HTERT RPE-1 (cell line): ENCODE measurements around the gene TEX2.

Experiments
- in situ Hi-C: fragments of 300-500 bp; cut with MboI; formaldehyde crosslinking; loops from 4 replicates; pipeline ENCODE4 v1.14.3; 2020; ENCODE audit warnings: low sequenced_read_pairs

The TEX2 gene, protein sequence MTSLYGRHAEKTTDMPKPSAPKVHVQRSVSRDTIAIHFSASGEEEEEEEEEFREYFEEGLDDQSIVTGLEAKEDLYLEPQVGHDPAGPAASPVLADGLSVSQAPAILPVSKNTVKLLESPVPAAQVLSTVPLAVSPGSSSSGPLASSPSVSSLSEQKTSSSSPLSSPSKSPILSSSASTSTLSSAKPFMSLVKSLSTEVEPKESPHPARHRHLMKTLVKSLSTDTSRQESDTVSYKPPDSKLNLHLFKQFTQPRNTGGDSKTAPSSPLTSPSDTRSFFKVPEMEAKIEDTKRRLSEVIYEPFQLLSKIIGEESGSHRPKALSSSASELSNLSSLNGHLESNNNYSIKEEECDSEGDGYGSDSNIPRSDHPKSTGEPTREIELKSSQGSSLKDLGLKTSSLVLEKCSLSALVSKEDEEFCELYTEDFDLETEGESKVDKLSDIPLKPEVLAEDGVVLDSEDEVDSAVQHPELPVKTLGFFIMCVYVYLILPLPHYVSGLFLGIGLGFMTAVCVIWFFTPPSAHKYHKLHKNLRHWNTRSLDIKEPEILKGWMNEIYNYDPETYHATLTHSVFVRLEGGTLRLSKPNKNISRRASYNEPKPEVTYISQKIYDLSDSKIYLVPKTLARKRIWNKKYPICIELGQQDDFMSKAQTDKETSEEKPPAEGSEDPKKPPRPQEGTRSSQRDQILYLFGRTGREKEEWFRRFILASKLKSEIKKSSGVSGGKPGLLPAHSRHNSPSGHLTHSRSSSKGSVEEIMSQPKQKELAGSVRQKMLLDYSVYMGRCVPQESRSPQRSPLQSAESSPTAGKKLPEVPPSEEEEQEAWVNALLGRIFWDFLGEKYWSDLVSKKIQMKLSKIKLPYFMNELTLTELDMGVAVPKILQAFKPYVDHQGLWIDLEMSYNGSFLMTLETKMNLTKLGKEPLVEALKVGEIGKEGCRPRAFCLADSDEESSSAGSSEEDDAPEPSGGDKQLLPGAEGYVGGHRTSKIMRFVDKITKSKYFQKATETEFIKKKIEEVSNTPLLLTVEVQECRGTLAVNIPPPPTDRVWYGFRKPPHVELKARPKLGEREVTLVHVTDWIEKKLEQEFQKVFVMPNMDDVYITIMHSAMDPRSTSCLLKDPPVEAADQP

DNA sequence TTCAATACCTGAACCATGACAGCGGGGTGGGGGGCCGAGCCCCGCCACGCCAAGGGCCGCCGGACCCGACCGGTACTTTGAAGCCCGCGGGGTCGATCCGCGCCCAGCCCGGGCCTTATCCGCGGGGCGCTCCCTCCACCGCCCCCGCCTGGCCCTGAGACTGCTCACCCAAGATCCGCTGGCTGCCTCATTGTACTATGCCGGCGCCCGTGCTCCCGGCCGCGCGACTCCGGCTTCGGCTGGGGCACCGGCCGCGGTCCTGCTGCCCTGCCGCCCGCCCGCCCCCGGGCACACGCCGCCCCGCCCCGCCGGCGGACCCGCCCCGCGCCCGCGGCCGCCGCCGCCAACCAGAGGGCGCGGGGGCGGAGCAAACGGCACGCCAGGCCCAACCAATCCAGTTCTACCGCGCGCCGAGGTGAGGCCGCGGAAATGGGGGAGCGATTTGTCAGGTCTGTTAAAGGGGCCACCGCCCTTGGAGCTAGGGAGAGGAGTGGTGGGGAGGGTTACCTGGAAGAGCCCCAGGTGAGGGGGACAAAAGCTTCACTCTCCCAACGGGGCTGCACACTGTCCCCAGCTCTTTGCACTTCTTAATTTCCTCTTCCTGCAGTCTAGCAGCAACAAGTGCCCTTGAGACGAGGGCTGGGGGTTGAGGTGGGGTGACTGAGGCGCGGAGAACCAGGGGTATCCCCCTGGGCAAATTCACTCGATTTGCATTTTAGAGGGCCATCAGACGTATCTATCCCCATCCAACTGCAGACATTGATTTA lies at the start of gene TEX2:
TSS of gene TEX2 (minus strand) at position 261 of the 767 bp plus-strand sequence. CDS start 49,043 bp downstream, outside the sequence.
- in situ Hi-C loops: no loop called here

DNA sequence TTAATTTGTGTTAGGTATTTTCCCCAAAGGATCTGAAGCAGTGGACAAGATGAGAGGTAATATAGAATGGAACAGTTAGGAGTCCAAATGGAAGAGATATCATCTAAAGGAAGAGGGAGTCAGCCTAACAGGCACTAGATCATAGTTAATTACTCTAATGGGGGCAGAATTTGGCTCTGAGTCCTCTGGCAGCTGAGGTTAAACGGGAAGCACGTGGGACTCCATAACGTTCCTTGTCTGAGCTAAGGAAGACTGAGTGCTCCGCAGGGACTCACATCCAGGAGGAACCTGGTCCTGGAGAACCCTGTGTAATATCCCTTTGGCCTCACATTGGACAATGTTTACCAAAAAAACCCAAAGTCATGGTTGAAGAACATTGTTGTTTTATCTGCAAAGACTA lies 46.6 kb upstream of the TEX2 start:
- in situ Hi-C loops: no loop called here

DNA sequence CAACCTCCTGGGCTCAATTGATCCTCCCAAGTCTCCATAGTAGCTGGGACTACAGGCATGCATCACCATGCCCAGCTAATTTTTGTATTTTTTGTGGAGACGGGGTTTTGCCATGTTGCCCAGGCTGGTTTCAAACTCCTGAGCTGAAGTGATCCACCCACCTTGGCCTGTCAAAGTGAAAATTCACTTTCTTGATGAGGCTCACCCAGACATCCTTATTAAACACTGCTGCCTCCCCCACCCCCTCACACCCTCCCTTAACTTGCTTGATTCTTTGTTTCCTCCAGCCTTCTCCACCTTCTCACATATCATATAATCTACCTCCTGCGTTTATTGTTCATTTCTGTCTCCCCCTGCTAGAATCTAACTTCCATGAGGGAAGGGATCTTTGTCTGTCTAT lies 46.0 kb upstream of the TEX2 start:
- in situ Hi-C loops: no loop called here

DNA sequence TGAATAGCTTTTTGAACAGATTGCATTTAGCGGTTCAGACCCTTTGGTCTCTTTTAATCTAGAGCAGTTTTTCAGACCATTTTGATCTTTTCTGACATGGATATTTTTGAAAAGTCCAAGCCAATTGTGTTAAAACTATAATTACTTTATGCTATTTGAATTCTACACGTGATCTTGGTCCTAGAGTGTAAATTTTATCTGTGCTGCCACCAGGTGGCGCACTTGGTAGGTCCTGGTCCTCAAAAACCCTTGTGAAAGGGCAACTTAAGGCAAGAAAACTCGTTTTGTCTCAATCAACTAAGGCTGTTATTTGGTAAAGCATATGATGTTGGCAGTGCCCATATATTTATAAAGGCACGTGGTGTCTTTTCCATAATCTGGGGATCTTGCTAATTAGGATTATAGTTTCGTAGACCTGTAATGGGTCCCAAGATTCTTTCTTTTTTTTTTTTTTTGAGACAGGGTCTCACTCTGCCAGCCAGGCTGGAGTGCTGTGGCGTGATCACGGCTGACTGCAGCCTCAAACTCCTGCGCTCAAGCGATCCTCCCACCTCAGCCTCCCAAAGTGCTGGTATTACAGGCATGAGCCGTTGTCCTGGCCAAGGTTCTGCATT lies 43.9 kb upstream of the TEX2 start:
- in situ Hi-C loops: no loop called here

DNA sequence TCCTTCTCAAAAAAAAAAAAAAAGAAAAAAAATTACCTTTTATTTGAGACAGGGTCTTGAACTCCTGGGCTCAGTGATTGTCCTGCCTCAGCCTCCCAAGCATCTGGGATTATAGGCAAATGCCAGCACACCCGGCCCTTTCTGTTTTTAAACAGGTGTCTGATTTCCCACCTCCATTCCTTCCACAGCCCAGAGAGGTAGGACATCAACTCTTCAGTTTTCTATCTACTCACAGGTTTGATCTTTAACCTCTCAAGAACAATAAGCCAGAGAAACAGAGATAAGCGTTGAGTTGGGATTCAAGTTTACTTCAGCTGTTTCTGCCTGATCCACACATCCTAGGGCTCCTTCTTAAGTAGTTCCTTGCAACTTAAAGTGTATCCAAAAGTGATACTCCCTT lies 41.5 kb upstream of the TEX2 start:
- in situ Hi-C loops: no loop called here

DNA sequence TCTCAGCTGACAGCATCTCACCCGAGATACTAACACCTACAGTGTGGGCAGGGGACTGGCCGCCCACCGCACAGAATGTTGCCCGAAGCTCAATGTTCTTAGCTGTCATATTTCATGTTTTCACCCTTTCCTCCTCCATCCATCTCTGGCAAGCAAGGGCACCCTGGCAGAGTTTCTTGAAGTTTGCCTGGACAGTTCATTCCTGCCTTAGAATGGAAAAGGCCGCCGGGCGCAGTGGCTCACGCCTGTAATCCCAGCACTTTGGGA lies 37.6 kb upstream of the TEX2 start:
- in situ Hi-C loops: no loop called here

DNA sequence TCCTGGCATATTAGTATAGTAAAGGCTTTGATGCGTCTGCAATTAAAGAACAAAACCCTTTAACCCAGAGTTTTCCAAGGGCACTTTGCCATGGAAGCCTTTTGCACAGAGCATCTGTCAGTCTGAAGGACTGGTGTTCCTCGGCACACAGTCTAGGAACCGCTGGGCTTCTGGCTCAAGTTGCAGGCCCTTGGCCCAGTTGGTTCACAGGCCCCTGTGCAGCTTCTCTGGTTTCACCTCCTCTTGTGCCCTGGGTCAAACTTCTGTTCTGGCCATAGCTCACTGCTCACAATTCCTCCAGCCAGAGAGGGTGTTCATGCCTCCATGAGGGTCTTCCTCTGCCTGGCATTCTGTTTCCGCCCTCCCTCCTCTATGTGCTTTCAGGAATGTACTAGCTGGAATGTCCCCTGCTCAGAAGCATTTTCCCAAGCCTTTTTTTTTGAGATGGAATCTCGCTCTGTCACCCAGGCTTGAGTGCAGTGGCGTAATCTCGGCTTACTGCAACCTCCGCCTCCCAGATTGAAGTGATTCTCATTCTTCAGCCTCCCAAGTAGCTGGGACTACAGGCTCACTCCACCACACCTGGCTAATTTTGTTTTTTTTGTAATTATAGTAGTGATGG lies 34.5 kb upstream of the TEX2 start:
- in situ Hi-C loops: no loop called here

DNA sequence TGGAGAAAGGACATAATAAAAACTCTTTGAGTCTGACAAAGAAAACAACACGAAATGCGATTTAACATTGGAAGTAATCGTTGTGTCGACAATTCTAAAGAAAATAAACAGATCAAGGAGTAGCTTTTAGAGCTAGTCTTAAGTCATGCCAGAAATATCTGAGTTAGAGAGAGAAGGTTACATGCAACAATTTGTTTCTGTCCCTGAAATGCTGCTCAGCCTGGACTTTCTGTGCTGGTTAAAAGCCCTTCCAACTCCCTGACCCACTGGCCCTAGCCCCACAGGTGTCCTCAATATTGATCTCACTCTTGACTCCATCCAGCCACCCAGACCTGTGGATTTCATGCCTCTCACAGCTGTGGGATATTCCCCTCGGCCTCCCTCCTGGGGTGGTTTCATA lies 33.2 kb upstream of the TEX2 start:
- in situ Hi-C loops: no loop called here

DNA sequence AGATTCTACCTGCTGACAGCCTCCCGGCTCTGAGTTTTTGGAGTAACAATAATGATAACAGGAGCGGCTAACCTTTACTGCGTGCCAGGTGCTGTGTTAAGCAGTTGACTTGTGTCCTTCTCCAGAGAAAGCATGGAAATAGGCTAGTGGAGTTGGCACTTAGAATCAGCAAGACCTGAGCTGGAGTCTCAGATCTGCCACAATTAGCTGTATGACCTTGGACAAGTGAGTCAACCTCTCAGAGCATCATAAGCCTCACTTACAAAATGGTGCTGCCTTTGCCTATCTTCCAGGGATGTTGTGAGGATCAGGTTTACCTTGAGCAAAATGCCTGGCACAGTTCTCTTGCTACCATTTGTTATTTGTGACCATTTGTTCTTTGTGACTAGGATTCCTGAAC lies 32.1 kb upstream of the TEX2 start:
- in situ Hi-C loops: no loop called here

DNA sequence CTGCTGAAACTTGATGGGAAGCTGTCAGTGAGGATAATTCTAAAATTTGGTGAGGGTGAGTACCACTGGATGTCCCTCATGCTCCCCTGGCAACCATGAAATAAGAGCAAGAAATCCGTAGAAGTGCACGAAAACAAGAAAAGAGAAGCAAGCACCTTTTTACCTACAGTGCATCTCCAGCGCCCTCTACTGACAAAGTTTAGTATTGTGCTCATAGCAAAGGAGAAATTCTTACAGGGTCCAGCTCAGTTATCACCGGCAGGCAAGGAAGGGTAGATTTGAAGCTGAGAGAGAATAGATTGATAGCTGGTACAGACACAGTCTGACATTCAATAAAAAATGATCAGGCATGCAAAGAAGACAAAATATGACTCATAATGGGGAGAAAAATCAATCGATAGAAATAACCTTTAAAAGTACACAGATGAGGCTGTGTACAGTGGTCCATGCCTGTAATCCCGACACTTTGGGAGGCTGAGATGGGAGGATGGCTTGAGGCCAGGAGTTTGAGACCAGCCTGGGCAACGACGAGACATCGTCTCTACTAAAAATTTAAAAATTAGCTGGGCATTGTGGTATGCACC lies 28.3 kb upstream of the TEX2 start:
- in situ Hi-C loops: no loop called here

DNA sequence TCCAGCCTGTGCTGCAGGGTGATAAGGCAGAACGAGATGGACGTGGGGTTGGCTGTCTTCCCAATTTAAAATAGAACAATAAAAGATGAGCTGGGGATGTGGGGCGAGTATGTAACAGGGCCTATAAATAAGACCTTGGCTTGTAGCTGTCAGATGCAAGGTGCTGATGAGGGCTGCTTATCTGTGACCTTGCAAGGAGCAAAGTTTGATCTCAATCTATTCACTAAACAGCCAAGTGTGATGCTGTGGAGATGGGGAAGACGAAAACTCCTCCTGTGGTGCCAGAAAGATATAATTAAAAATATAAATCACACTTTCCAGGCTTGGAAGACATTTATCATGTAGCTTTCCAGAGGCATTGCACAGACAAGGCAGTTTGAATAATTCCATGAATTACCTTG lies 26.7 kb upstream of the TEX2 start:
- in situ Hi-C loops: no loop called here

DNA sequence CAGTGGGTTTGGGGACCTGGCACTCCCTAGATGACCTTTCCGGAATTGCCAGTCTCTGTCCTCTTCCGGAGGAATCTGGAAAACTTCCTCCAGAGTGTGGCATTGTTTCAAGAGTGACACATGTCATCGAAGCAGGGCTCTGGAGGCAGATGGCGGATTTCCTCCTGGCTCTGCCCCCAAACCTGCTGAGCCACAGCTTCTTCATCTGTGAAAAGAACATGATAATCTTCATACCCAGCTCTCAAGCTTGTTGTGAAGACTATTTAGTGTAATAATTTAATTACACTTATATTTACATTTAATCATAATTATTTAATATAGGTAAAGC lies 19.7 kb upstream of the TEX2 start:
- in situ Hi-C loops: no loop called here

DNA sequence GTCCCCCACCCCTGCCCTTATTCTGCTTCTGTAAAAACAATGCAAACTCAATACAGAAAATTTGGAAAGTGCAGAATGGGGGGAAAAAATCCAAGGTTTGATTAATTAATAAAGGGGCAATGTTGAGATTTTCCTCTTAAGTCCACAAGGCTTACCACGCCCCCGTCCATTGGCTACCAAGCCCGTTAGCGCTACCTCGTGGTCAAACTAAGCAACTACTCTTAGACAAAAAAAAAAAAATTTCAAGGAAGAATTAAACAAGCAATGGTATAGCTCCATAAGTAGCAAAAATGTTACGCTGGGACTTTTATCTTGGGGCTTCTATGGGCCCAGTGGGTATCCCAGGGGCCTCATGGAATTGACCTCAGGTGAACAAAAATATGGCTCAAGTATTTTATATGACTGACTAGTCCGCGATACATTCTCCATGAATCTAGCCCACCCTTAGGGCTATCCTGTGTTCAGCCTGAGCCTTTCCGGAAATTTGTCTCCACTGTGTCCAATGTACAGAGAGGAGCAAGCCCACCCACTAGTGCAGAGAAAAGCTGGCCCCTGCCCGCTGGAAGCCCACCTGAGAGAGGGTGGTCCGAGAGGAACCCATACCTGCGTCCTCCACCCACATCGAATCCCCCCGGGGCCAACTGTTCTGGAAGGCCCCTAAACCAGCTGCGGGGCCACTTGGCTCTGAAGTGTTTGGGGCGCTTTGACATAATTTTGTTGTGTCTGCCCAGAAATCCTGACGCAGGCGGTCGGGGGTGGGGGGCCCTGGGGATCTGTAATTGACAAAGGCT lies 19.1 kb upstream of the TEX2 start:
- in situ Hi-C loops: no loop called here

DNA sequence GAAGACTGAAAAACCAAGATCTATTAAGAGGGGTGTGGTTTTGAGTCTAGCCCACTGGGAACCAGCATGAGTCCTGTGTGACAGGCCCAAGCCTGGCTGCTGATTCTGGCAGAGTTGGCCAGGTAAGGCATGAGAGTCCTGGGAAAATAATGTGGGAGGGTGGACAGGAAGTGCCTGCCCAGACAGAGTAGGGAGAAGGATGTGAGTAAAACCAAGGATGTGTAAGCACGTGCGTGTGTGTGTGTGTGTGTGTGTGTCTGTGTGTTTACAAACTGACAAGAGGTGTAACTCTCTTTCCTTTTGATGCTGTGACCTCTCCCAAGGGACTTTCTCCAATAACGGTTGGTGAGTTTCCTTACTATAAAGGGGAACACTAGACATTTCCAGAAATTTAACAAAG lies 15.6 kb upstream of the TEX2 start:
- in situ Hi-C loops: no loop called here

DNA sequence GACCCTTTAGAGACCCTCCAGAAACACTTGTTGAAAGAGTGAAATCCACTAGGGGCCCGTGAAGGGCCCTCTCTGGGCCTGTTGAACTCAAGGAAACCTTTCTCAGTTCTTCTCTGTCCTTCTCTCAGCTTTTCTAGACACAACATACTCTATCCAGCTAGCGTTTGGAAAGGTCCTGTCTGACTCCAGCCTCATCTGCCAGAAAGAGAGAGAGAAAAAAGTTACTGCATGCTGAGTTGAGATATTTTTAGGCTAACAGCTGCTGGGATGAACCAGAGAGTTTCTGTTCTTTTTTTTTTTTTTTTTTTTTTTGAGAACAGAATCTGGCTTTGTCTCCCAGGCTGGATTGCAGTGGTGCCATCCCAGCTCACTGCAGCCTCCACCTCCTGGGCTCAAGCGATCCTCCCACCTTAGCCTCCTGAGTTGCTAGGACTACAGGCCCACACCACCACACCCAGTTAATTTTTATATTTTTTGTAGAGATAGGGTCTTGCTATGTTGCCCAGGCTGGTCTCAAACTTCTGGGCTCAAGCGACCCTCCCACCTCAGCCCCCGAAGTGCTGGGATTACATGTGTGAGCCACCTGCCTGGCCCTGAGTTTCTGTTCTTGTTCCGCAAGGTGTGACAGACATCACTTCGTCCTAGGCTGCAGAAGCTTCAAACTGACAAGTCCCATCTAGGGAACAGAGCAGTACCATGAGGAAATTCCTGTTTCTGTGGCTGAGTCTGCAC lies 14.9 kb upstream of the TEX2 start:
- in situ Hi-C loops: no loop called here

DNA sequence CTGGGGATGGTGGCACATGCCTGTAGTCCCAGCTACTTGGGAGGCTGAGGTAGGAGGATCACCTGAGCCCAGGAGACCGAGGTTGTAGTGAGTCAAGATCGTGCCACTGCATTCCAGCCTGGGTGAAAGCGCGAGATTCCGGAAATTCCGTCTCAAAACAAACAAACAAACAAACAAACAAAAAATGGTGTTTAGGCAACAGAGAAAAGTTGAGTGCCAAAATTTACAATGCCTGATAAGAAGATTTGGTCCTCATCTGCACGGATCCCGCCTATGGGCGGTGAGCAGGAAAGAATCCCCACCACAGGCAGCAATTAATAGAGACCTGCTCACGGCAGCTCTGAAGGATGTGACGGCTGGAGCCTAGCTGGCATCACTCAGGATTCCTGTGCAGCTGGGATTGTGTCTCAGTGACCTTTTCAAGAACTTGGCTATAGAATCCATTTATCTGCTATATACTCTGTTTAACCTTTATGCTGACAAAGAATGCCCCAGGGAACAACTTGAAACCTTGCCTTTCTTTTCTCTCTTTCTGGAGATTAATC lies 14.0 kb upstream of the TEX2 start:
- in situ Hi-C loops: no loop called here

DNA sequence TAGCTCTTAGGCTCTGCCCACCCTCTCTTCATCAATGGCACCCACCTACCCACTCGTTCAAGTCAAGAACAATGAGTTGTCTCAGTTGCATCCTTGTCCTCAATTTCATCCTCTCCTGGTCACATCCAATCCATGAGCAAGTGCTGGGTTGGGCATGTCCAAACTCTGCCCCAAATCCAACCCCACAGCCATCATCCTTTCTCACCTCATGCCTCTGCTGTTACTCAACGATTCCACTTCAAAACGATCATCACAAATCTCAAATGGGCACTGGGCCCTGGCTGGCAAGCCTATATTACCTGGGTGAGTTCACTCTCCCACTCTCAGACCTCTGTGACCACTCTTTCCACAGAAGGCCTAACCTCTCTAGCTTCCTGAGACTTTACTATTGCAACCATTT lies 12.0 kb upstream of the TEX2 start:
- in situ Hi-C loops: no loop called here

DNA sequence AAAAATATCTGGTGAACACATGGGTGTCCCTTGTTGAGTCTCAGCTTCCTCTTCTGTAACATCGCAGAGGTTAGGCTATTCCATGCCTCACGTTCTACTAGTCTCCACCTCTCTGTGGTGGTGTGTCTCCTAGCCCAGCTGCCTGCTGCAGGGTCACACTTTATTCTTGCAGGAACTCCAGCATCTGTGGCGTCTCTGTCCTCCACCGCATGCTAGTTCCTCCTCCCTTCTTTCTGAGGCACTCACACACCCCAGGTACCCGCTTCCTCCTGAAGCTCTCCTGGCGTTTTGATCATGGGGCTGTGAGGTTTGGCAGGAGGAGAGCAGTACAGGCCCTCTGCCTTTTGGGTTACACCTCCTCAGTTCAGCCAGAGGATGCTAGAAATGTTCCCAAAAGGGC lies 9.9 kb upstream of the TEX2 start:
- in situ Hi-C loops: no loop called here
